Tibial nerve (tissue), 4 donors: ENCODE data around the gene RAB3C. TPM values are rescaled to one million over a fixed set of nuclear protein-coding genes. Genes with fewer than 3 reads are reported as not detected.

Experiments
- DNase-seq, 2 donors: peaks; one replicate each; pipeline ENCODE4 v3.0.0-alpha.2; 2019; ENCODE audit warnings: low spot score in 2 of 2
- H3K27ac ChIP-seq, 4 donors: fragments of 200-600 bp; sonication (generic) in 3 of 4; one replicate each; pipeline ENCODE4 v1.5.1; 2017 to 2019; ENCODE audit warnings: mild to moderate bottlenecking in 1 of 4
- H3K27me3 ChIP-seq, 2 donors: fragments of 200-600 bp; sonication (generic) in 1 of 2; one replicate each; pipeline versions ENCODE4 v1.5.1 to v1.6.0; 2017 to 2019
- H3K36me3 ChIP-seq, 3 donors: fragments of 200-600 bp; sonication (generic); one replicate each; pipeline ENCODE4 v1.5.1; 2018 to 2019
- H3K4me1 ChIP-seq, 4 donors: fragments of 200-600 bp; sonication (generic) in 3 of 4; one replicate each; pipeline ENCODE4 v1.5.1; 2017 to 2019
- H3K4me3 ChIP-seq, 4 donors: fragments of 200-600 bp; sonication (generic) in 3 of 4; one replicate each; pipeline ENCODE4 v1.5.1; 2017 to 2019; ENCODE audit warnings: mild to moderate bottlenecking in 1 of 4, moderate library complexity in 1 of 4
- H3K9me3 ChIP-seq, 4 donors: fragments of 200-600 bp; sonication (generic) in 3 of 4; one replicate each; pipeline ENCODE4 v1.5.1; 2017 to 2019
- CTCF ChIP-seq, 5 experiments: fragments of 200-600 bp in 3 of 5; fragments of 450-650 bp in 2 of 5; sonication (generic) in 3 of 5; IDR thresholded peaks; one replicate each; pipeline ENCODE4 v1.5.1; 2016 to 2019; ENCODE audit warnings: antibody characterized with exemption in 5 of 5, mild to moderate bottlenecking in 3 of 5, moderate library complexity in 2 of 5
- EP300 ChIP-seq, 2 donors: sonication (generic); formaldehyde crosslinking; IDR thresholded peaks; one replicate each; pipeline ENCODE4 v1.6.1; 2017; ENCODE audit warnings: antibody characterized with exemption in 2 of 2, mild to moderate bottlenecking in 1 of 2
- POLR2A ChIP-seq, 2 donors: fragments of 450-650 bp; IDR thresholded peaks; one replicate each; pipeline ENCODE4 v1.6.1; 2017; ENCODE audit warnings: antibody characterized with exemption in 2 of 2, mild to moderate bottlenecking in 2 of 2, moderate library complexity in 2 of 2
- WGBS, 2 donors: methylation state at CpG; one replicate each; pipeline ENCODE4 v1.1.5; 2018; 5-methylcytosine and 5-hydroxymethylcytosine counted together
- total RNA-seq, 4 donors: library from RNA; depleted of rRNA; stranded (reverse); fragments of >200 nt; gene quantifications; one replicate each; pipeline ENCODE4 v1.1.0, GENCODE V29; 2016

Gene RAB3C
- total RNA-seq, 4 donors from 2014 or later = under 0.01 to 1.2 (median 1.0) TPM

- no peak overlapping the region for H3K4me3 ChIP-seq
- TF ChIP-seq EP300 (IDR thresholded peaks at IDR 0.05) (peak in 1 of 2 donors; percentile 18), POLR2A (IDR thresholded peaks at IDR 0.05) (no peak), CTCF (IDR thresholded peaks at IDR 0.05) (peak; percentile 72 to 86 (median 80))
- peaks cover 0 to 4% (median 0%) of the 10 kb centered on the region in 4 donors for H3K9me3 ChIP-seq
- peak in 1 of 2 donors; percentile 43 for DNase-seq
- H3K4me1 ChIP-seq = peaks cover 0 to 35% (median 2%) of the 10 kb centered on the region in 4 donors
- H3K36me3 ChIP-seq = no peaks in the 10 kb centered on the region
- 39% methylated on average over 14 of the region's 14 CpGs for WGBS, 2 donors
- no peaks in the 10 kb centered on the region for H3K27me3 ChIP-seq
- peak overlapping the region in 3 of 4 donors; percentile 18 to 70 (median 58) for H3K27ac ChIP-seq
These were observed 303.7 kb downstream of the RAB3C start for GRCh38 chr5:58886315-58887207.

GRCh38 chr5:58887311-58887710 lies 304.4 kb downstream of the RAB3C start:
- TF ChIP-seq POLR2A (IDR thresholded peaks at IDR 0.05) (no peak), CTCF (IDR thresholded peaks at IDR 0.05) (no peak), EP300 (IDR thresholded peaks at IDR 0.05) (no peak)
- Histone ChIP-seq H3K36me3 (no peaks in the 10 kb centered on the region), H3K27me3 (no peaks in the 10 kb centered on the region), H3K9me3 (peaks cover 0 to 4% (median 0%) of the 10 kb centered on the region in 4 donors), H3K27ac (peak overlapping the region in 3 of 4 donors; percentile 18 to 70 (median 58)), H3K4me1 (peaks cover 0 to 43% (median 2%) of the 10 kb centered on the region in 4 donors), H3K4me3 (no peak overlapping the region)
- no peak for DNase-seq
- WGBS, 2 donors = 90 to 97% methylated on average over 4 of the region's 4 CpGs

GRCh38 chr5:58887721-58888409 lies 305.0 kb downstream of the RAB3C start:
- Histone ChIP-seq H3K4me1 (peaks cover 0 to 43% (median 2%) of the 10 kb centered on the region in 4 donors), H3K27me3 (no peaks in the 10 kb centered on the region), H3K27ac (peak overlapping the region in 3 of 4 donors; percentile 18 to 70 (median 58)), H3K9me3 (peaks cover 0 to 4% (median 0%) of the 10 kb centered on the region in 4 donors), H3K36me3 (no peaks in the 10 kb centered on the region), H3K4me3 (no peak overlapping the region)
- DNase-seq = peak; percentile 37 to 44
- TF ChIP-seq POLR2A (IDR thresholded peaks at IDR 0.05) (no peak), EP300 (IDR thresholded peaks at IDR 0.05) (peak in 1 of 2 donors; percentile 75)
- WGBS, 2 donors = 32 to 40% methylated on average over 7 of the region's 7 CpGs

GRCh38 chr5:58890265-58890664 lies 307.4 kb downstream of the RAB3C start:
- no peaks in the 10 kb centered on the region for H3K27me3 ChIP-seq
- peak overlapping the region; percentile 52 to 75 (median 66) for H3K27ac ChIP-seq
- no peaks in the 10 kb centered on the region for H3K36me3 ChIP-seq
- H3K4me3 ChIP-seq = no peak overlapping the region
- no peak for DNase-seq
- H3K4me1 ChIP-seq = peaks cover 0 to 43% (median 2%) of the 10 kb centered on the region in 4 donors
- no peaks in the 10 kb centered on the region for H3K9me3 ChIP-seq
- 89 to 95% methylated on average over 12 of the region's 12 CpGs for WGBS, 2 donors
- TF ChIP-seq POLR2A (IDR thresholded peaks at IDR 0.05) = no peak
- no peak for TF ChIP-seq EP300 (IDR thresholded peaks at IDR 0.05)
- no peak for TF ChIP-seq CTCF (IDR thresholded peaks at IDR 0.05)

- H3K4me1 ChIP-seq = peaks cover 0 to 43% (median 2%) of the 10 kb centered on the region in 4 donors
- H3K4me3 ChIP-seq = no peak overlapping the region
- DNase-seq = no peak
- 70 to 83% methylated on average over 6 of the region's 6 CpGs for WGBS, 2 donors
- no peak for TF ChIP-seq CTCF (IDR thresholded peaks at IDR 0.05)
- no peak for TF ChIP-seq EP300 (IDR thresholded peaks at IDR 0.05)
- TF ChIP-seq POLR2A (IDR thresholded peaks at IDR 0.05) = no peak
- no peaks in the 10 kb centered on the region for H3K36me3 ChIP-seq
- no peaks in the 10 kb centered on the region for H3K27me3 ChIP-seq
- H3K27ac ChIP-seq = peak overlapping the region; percentile 52 to 75 (median 66)
- no peaks in the 10 kb centered on the region for H3K9me3 ChIP-seq
These were observed 307.8 kb downstream of the RAB3C start for GRCh38 chr5:58890701-58891085.
